A549 (cell line): ENCODE results near the gene HTRA2.

Experiments used
- CEBPB ChIP-seq, 2 experiments: fragments of >200 bp in 1 of 2; sonication (Bioruptor Twin) in 1 of 2; formaldehyde crosslinking in 1 of 2; IDR thresholded peaks; 2 replicates each; pipeline ENCODE4 v1.6.1; 2012 to 2016
- CTCF ChIP-seq: fragments of >200 bp; sonication (Bioruptor Twin); formaldehyde crosslinking; IDR thresholded peaks from 3 replicates; pipeline ENCODE4 v1.5.1; 2016
- GATA3 ChIP-seq: IDR thresholded peaks from 2 replicates; pipeline ENCODE4 v1.6.1; 2012; ENCODE audit warnings: borderline replicate concordance
- MYC ChIP-seq: IDR thresholded peaks from 2 replicates; pipeline ENCODE4 v1.6.1; 2012; ENCODE audit warnings: mild to moderate bottlenecking, inconsistent platforms, low read length, improper control_type of control experiment, borderline replicate concordance
- NFE2L2 ChIP-seq: fragments of 150-350 bp; conservative IDR thresholded peaks from 2 replicates; pipeline ENCODE4 v1.6.1; 2014; ENCODE audit warnings: low read length
- POLR2A ChIP-seq: IDR thresholded peaks from 2 replicates; pipeline ENCODE4 v1.6.1; 2012; ENCODE audit warnings: mild to moderate bottlenecking, low read length
- POLR2AphosphoS2 ChIP-seq: conservative IDR thresholded peaks from 2 replicates; pipeline ENCODE4 v1.6.1; 2012; ENCODE audit warnings: low read length, improper control_type of control experiment, inconsistent platforms
- RFX5 ChIP-seq: fragments of 450-650 bp; IDR thresholded peaks from 2 replicates; pipeline ENCODE4 v1.7.1; 2014; ENCODE audit warnings: antibody characterized with exemption, mild to moderate bottlenecking, moderate library complexity
- TF ChIP-seq, protein P1 (sequence below): fragments of 250-450 bp; sonication (Bioruptor Pico); IDR thresholded peaks from 2 replicates; pipeline ENCODE4 v1.5.0; 2020; ENCODE audit warnings: low read depth, mild to moderate bottlenecking, moderate library complexity

DNA sequence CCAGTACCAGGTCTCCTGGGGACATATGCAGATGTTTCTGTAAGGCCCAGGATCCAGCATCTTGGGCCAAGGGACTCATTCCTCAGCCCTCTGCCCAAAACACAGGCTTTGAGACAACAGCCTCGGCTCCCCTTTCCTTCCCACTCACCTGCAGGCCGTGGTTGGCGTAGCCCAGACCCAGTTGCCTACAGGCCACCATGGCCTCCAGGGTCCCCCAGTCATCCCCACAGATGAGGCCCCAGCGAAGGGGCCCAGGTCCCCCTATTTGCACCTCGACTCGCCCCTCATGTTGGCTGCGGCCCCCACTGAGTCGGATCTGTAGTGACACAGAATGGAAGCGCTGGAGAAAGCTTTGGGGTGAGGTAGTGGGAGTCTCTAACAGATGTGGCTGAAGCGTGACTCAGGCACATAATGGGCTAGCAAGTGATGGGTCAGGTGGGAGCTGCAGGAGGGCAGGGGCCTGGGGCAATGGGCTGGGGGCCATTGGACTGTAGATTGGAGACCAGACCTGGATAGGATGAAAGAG lies 5.8 kb downstream of the HTRA2 start:
- TF ChIP-seq NFE2L2 (no peak), CTCF (no peak), POLR2A (no peak), GATA3 (no peak), POLR2AphosphoS2 (no peak), CEBPB (IDR thresholded peaks at IDR 0.05) (no peak), RFX5 (no peak), MYC (no peak)
- TF ChIP-seq, protein P1, sequence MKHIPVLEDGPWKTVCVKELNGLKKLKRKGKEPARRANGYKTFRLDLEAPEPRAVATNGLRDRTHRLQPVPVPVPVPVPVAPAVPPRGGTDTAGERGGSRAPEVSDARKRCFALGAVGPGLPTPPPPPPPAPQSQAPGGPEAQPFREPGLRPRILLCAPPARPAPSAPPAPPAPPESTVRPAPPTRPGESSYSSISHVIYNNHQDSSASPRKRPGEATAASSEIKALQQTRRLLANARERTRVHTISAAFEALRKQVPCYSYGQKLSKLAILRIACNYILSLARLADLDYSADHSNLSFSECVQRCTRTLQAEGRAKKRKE: no peak
